NCI-H2029 (cell line): ENCODE measurements around the gene HDGFL2.
A peak's percentile ranks its signal among the peaks of the same experiment; 100 is the strongest.

Experiments used
- DNase-seq: peaks from one replicate; lab custom pipeline; 2025; lab: John Stamatoyannopoulos, UW

The HDGFL2 gene

DNA sequence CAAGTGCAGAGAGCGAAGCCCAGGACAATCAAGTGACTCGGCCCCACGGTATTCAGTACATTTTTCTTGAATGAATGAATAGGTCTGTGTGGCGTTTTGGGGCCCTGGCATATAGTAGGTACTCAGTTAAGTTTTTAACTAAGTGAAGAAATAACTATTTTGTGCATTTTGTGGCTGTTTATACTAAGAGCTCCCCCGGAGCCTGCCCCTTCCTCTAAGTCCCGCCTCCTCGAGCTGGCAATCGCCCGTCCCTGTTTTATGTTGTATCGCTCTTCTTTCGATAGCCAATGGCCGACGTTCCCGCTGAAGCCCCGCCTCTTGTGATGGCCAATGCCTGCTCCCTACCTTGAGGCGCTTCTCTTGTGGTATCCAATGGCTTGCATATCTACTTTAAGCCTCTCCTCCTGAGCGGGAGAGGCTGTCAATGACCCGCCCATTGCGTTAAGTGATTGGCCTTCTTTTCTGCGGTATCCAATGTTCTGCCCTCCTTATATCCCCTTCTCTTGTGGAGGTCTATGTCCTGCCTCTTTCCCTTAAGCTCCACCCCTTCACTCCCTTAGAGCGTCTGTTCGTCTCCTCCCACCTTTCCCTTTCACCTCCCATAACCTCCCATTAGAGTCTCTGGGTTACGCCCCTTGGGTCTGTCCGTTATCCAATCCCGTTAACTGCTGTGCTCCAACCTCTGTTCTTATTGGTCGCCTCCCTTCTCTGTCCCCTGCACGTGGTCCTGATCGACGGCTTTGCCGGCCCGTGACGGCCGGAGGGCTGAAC lies 509 bp upstream of the HDGFL2 start:
- peak; percentile 100 for DNase-seq

- DNase-seq: no peak
Observed at GRCh38 chr19:4473011-4473762, 1.1 kb downstream of the HDGFL2 start.

DNA sequence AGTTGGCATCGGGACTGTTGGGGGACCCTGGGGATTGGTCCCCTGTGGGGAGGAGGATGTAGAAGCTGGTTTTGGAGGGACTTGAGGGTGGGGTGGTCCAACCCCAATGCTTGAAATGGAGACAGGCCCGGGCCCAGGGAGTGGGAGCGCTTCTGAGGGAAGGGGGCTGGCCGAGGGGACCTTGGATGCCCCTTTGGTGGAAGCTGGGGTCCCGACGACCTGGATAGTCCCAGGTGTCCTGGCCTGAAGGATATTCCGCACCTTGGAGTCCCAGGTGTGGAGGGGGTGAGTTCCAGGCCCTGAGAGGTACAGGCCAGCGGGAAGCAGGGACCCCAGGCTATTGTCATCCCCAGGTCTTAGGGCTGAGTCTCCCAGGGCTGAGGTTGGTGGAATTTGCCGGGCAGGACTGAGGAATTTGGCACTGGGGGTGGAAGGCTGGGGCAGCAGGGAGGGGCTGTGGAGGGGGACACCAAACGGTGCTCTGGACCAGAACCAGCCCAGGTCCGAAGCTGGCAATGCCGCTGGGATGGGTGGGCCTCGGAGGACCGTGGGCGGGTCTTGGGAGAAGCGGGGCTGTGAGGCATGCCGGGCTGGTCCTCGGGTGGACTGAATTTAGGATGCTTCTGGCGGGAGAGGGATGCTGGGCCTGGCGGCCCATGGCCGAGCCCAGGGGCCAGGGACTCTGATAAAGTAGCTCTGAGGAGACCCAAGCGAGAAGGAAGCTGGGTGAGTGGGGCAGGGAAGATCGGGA lies 1.8 kb downstream of the HDGFL2 start:
- no peak for DNase-seq

DNA sequence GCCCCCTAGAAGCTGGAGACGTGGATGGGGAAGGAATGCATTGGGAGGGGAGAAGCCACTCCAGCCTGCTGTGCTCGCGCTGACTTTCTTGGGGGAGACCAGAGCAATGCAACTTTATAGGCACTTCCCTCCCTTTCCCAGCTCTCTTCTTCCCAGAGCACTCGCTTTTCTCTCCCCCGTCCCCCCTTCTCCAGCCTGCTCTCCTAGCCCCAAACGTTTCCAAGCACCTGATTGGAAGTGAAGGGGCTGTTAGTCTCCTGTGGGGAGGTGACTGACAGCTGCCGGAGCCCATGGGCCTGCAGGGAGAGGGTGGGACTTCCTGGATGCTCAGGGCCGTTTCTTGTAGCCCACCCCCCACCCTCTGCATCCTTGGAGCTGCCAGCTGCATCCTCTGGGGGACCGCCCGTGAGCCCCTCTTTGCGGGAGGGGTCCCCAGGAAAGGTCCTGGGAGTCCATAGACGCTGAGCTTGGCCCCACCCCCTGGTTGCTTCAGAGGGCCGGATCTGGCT lies 2.5 kb downstream of the HDGFL2 start:
- no peak for DNase-seq

DNA sequence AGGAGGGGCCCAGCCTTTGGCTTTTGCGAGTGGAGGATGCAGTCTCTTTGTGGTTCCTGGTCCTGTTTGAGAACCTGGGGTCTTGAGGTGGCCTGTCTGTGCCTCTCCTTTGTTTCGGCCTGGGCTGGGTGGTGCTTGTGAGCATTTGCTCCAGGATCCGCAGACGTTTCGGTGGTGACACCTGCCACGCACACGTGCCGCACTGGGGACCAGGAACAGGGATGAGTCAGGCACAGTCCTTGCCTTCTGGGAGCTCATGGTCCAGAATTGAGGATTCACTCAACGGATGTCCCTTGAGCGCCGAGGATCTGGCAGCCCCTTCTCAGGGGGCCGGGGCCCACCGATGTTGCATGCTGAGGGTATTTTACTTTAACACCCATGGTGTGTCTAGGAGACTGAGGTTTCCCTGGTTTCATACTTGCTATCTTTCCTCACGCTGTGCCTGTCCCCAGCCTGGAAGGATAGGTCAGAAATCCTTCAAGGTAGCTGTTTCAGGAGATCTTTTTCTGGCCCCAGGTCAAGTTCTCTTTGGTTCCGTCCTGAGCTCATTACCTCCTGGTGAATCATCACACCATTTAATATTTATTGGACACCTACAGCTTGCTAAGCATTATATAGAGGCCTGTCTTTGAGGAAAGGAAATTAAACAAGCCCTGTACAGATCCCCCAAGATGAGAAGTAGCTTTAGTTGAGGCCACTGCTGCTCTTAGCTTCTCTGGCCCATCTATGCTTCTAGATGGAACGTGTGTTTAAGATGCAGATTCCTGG lies 5.1 kb downstream of the HDGFL2 start:
- no peak for DNase-seq

- no peak for DNase-seq
Observed at GRCh38 chr19:4482721-4483364, 10.7 kb downstream of the HDGFL2 start.

GRCh38 chr19:4483385-4483784 lies 11.3 kb downstream of the HDGFL2 start:
- DNase-seq: no peak

DNA sequence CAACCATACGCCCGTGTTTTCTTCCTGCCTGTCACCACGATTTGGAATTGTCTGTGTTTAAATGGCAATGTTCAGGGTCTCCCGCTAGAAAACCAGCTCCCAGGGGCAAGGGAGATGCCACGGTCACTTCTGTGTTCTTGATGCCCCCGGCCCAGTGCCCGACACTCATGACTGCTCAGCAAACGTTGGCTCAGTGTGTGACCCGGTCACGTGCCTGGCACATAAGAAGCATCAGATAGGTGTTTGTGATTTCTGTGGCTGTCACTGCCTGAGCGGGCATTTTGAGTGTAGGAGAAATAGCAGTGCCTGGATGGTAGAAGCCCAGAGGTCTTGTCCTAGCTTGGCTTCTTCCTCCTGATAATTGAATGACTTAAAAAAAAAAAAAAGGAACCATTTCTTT lies 15.5 kb downstream of the HDGFL2 start:
- no peak for DNase-seq

GRCh38 chr19:4488496-4488895 lies 16.4 kb downstream of the HDGFL2 start:
- no peak for DNase-seq

DNA sequence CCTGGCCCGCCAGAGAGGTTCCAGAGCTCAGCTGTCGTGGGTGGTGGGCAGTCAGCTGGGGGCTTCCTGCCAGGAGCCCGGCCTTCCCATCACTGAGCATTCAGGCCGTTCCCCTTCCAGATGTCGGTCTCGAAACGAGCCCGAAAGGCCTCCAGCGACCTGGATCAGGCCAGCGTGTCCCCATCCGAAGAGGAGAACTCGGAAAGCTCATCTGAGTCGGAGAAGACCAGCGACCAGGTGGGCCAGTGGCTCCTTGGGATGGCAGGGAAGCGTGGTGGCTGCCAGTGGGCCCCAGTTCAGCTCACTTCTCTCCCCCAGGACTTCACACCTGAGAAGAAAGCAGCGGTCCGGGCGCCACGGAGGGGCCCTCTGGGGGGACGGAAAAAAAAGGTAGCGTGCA lies 19.3 kb downstream of the HDGFL2 start:
- no peak for DNase-seq

- no peak for DNase-seq
Observed at GRCh38 chr19:4492337-4493103, 20.4 kb downstream of the HDGFL2 start.

GRCh38 chr19:4493104-4493928 lies 21.2 kb downstream of the HDGFL2 start:
- no peak for DNase-seq

- no peak for DNase-seq
Observed at GRCh38 chr19:4493929-4494690, 22.0 kb downstream of the HDGFL2 start.

DNA sequence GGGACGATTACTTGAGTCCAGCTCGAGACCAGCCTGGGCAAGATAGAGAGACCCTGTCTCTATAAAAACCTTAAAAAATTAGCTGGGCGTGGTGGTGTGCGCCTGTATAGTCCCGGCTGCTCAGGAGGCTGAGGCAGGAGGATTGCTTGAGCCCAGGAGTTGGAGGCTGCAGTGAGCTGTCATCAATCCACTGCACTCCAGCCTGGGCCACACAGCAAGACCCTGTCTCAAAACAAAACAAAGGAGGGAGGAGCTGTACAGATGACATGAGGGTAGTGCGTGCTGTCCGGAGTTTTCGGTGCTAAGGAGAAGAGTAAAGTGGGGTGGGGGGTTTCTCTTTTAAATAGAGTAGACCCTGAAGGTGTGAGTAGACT lies 22.6 kb downstream of the HDGFL2 start:
- DNase-seq: no peak

- no peak for DNase-seq
Observed at GRCh38 chr19:4495471-4495870, 23.4 kb downstream of the HDGFL2 start.

- DNase-seq: no peak
Observed at GRCh38 chr19:4496304-4496703, 24.2 kb downstream of the HDGFL2 start.

DNA sequence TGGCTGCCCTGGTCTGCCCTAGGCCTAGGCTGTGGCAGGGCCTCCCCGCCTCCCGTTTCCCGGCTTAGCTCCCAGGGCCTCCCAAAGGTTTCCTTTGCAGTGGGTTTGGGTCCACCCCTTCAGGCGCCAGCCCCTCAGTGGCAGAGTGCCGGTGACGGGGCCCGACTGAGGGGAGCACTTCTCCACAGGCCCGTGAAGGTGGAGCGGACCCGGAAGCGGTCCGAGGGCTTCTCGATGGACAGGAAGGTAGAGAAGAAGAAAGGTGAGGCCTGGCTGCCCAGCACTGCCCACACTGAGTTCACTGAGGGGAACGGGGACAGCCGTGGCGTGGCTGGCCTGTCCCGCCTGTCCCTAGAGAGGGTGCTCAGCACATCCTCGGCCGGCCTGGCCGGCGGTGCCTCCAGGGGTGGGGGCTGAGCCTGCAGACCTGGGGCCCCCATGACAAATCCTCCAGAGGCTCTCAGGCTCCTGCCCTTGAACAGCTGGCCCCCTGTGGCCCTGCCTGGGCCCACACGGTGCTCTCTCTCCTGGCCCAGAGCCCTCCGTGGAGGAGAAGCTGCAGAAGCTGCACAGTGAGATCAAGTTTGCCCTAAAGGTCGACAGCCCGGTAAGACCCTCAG lies 25.8 kb downstream of the HDGFL2 start:
- DNase-seq: no peak

GRCh38 chr19:4498694-4499093 lies 26.6 kb downstream of the HDGFL2 start:
- no peak for DNase-seq

GRCh38 chr19:4499318-4499717 lies 27.2 kb downstream of the HDGFL2 start:
- DNase-seq: no peak
